ENCODE results near the gene TBC1D3B.
"Not testable (repeated sequence)": the region's sequence is repeated elsewhere in the genome, so short reads cannot be mapped to it uniquely, and the experiment has no call there.

DNA sequence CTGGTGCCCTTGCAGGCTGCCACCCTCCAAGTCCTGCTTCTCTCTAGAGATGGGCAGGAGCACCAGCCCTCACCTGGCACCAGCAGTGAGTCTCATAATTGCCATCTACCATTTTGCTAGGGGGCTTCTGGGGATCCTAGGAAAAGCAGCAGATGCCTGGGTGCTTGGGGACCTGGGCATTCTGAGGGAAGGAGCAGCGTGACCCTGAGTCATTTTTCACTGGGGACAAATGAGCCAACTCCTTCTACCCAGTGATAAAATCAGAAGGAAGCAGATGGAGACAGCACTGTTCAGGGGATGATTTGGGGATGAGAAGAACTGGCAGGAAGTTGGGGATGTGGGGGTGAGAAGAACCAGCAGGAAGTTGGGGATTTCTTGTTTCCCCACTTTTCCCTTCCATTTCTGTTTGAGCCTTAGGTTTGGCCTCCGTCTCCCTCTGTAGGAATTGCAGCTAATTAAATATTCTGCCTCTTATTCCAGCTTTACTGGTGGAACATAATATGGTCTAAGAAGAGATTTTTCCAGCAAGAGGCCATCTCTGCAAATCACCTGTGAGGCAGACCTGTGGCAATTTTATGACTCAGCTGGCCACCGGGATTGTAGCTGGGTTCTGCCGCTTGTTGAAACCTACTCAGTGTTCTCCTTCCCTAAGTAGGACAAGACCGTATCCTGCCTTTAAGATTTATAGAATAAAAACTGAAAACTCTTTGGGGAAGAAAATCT is 11.7 kb upstream of the TBC1D3B start:
- TF ChIP-seq, protein P1, sequence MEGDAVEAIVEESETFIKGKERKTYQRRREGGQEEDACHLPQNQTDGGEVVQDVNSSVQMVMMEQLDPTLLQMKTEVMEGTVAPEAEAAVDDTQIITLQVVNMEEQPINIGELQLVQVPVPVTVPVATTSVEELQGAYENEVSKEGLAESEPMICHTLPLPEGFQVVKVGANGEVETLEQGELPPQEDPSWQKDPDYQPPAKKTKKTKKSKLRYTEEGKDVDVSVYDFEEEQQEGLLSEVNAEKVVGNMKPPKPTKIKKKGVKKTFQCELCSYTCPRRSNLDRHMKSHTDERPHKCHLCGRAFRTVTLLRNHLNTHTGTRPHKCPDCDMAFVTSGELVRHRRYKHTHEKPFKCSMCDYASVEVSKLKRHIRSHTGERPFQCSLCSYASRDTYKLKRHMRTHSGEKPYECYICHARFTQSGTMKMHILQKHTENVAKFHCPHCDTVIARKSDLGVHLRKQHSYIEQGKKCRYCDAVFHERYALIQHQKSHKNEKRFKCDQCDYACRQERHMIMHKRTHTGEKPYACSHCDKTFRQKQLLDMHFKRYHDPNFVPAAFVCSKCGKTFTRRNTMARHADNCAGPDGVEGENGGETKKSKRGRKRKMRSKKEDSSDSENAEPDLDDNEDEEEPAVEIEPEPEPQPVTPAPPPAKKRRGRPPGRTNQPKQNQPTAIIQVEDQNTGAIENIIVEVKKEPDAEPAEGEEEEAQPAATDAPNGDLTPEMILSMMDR (IDR thresholded peaks at IDR 0.05; ENCODE audit: low read length): not testable (repeated sequence)
- TF ChIP-seq EZH2 (optimal IDR thresholded peaks at IDR 0.05; ENCODE audit: low read depth, low read length); EZH2phosphoT487 (IDR thresholded peaks at IDR 0.05; ENCODE audit: low read length): not testable (repeated sequence)
